D721Med (cell line): ENCODE data around the gene ANKRD60.

Source experiments
- DNase-seq: peaks from one replicate; pipeline ENCODE4 v3.0.0; 2011; ENCODE audit warnings: low spot score; ENCODE audit not compliant: insufficient read length
- FAIRE-seq: peaks from 2 replicates; lab custom pipeline; 2011; peaks lifted over from hg19 to GRCh38; lab: Jason Lieb, UNC
- CTCF ChIP-seq: IDR thresholded peaks from 2 replicates; pipeline ENCODE4 v1.5.1; 2012; ENCODE audit warnings: mild to moderate bottlenecking, control low read depth; ENCODE audit not compliant: insufficient read depth; ENCODE audit errors: missing control alignments

ANKRD60 gene

GRCh38 chr20:58223358-58223941 lies 5.0 kb downstream of the ANKRD60 start:
- FAIRE-seq (no peak), DNase-seq (no peak)
- TF ChIP-seq CTCF: no peak

GRCh38 chr20:58222446-58222845 lies 6.0 kb downstream of the ANKRD60 start:
- TF ChIP-seq CTCF: no peak
- DNase-seq: no peak
- FAIRE-seq: no peak

GRCh38 chr20:58219342-58219700 lies 9.1 kb downstream of the ANKRD60 start:
- FAIRE-seq (no peak), DNase-seq (no peak)
- TF ChIP-seq CTCF: no peak

GRCh38 chr20:58218665-58219341 lies 9.7 kb downstream of the ANKRD60 start:
- TF ChIP-seq CTCF: no peak
- no peak for FAIRE-seq
- DNase-seq: no peak

- DNase-seq: no peak
- no peak for TF ChIP-seq CTCF
- FAIRE-seq: no peak
These were observed 12.1 kb downstream of the ANKRD60 start for GRCh38 chr20:58216334-58216733.

GRCh38 chr20:58215116-58215515 lies 13.3 kb downstream of the ANKRD60 start:
- no peak for TF ChIP-seq CTCF
- DNase-seq (no peak), FAIRE-seq (no peak)

GRCh38 chr20:58214310-58214709 lies 14.1 kb downstream of the ANKRD60 start:
- FAIRE-seq: no peak
- TF ChIP-seq CTCF: no peak
- DNase-seq: no peak
